GM19043 (cell line): ENCODE results near the gene TANGO2.

ENCODE experiments used
- ATAC-seq: cut with Tn5 transposase; IDR thresholded peaks from one replicate; pipeline ENCODE4 v1.9.1; 2021; ENCODE audit warnings: low read depth; ENCODE audit not compliant: unreplicated experiment

Gene TANGO2

DNA sequence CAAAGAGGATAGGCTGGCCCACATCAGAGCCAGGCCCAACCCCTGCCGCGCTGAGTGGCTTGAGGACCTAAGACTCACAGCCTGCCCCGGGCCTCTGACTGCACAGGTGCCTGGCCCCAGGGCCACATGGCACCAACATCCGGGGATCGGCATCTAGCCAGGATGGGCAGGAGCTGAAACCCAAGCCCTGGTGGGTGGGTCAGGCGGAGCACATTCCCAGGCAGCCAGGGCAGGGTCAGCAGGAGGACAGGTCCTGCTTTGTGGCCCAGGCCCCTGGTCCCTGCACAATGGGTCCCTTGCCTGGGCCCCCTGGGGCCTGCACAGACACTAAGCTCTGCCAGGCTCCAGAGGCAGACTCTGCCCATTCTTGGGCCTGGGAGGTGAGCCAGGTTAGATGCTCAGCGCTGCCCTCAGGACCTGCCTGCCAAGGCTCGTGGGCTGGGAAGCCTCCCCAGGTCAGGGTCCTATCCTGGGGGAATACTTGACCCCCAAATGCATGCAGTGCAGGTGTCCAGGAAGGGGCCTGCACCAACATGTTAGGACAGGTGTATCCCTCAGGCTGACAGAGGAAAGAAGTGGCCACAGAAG is 37.8 kb upstream of the TANGO2 start:
- no peak for ATAC-seq

DNA sequence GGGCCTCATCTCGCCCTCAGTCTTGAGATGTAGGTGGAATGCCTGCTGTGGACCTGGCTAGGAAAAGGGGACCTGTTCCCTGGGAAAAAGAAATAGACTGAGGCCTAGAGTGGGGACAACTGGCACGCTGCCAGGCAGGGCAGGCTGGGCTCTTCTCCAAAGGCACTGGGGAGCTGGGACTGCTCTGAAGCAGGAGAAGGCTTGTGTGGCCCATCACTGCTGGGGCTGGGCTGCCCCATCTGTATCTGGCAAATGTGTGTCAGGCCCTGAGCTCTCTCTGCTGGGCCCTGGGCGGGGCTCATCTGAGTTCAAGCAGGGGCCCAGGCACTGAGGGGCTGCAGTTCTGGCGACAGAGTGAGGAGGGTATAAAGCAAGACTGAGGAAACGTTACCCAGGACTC is 37.2 kb upstream of the TANGO2 start:
- no peak for ATAC-seq

DNA sequence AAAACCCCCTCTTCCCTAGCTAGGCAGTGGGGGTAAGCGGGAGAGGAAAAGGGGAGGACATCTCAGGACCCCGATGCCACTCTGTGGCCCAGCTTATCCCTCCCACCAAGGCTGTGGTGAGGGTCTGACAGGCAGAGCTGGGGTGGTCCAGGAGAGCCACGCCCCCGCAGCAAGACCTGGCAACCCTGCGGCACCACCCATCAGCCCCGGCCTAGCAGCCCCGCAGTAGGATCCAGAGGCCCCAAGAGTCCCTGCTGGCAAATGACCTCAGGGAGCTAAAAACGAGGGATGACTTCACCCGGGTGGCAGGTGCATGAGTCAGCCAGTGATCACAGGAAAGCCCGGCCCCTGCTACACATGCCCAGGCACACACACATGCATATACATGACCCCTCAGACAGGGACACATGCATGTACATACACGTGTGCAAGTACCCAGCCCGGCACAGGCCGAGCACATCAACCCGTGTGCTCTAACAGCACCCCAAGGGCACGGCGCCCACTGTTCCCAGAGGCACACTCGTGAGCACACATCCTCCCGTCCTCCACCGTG is 36.6 kb upstream of the TANGO2 start:
- no peak for ATAC-seq

DNA sequence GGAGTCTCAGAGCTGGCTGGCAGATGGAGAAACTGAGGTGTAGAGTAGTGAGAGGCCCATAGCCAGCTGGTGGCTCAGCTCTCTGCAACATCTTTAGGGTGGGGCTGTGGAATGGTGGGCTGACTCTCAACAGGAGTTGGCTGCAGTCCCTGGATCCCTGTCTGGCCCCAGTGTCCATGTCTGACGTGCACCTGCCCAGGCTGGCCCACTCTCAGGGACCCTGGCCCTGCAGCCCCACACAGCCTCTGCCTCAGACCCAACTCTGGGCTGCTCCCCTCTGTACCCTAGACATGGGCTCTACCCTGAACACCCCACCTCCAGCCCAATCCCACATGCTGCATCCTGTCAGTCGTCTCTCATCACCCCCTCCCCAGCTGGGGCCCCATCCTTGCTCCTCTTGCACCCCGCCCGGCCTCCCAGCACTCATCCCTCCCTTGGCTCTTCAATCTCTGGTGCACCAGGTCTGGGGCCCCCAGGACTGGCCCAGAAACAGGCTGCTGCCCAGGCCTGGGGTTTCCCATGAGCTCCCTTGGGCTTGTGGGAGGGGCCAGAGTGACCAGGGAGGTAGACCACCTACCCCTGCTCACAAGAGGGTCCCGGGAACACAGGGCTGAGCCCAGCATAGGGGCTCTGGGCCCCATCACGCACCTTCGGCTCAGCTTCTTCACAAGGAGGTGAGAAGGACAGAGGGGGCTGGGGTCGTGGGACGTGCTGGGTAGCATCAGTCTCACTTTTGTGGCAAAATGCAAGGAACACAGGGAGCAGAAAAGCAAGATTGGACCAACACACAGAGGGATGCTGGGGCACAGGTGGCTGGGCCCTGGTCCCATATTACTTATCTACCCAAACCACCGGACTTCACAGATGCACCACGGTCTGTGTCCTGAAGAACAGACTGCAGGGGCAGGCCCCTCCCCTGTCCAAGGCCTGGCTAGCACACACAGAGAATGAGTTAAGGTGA is 35.8 kb upstream of the TANGO2 start:
- ATAC-seq: no peak

DNA sequence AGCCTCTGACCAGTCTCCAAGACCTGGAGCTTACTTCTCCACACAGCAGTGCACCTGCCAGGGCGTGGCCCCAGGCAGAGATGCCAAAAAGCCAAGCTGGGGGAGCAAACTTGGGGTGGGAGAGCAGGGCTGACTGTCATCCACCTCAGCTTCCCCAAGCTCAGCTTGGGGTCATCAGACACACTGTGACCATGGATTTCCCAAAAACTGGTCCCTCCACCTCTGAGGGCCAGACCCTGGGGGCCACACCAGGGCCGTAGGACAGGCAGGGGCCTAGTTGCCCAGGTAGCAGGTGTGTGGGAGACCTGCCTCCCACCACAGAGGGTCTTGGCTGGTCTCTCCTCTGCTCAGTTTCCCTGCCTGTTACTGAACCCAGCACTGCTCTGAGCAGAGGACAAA is 34.9 kb upstream of the TANGO2 start:
- no peak for ATAC-seq

DNA sequence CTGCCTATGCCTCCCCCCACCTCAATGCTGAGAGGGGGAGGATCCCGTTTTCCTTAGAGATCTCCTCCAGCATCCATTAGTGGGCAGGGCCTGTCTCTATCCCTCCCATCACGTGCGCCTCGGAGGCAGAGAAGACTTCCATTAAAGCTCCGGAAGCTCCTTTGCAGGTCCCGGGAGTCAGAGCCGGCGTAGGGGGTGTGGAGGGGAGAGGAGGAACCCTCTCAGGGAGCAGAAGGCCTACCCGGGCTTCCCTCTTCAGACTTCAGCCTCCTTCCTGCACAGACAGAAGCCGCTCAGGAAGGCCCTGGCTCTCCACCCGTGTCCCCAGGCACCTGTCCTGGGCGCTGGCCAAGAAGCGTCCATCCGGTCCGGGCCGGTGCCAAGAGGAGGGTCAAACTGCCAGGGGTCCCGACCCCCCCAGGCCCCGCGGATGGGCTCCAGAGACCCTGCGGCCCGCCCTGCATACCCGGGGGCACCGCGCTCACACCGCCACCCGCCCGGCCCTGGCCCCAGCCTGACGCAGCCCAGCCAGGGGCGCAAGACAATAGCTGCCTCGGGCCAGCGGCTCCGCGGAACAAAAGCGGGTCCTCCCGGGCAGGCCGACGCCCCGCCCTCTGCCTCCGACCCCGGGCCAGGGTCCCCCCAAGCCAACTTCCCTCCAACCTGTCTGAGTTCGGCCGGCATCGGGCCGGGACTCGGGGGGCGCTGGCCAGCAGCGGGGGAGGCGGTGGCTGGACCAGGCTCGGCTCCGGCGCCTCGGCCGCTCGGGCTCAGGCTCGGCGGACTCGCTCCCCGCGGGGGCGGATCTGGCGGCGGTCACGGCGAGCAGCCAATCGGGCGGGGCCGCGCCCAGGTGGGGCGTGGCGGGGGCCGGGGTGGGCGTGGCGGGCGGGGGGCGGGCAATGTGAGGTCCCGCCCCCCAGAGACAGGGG is 34.2 kb upstream of the TANGO2 start:
- no peak for ATAC-seq

DNA sequence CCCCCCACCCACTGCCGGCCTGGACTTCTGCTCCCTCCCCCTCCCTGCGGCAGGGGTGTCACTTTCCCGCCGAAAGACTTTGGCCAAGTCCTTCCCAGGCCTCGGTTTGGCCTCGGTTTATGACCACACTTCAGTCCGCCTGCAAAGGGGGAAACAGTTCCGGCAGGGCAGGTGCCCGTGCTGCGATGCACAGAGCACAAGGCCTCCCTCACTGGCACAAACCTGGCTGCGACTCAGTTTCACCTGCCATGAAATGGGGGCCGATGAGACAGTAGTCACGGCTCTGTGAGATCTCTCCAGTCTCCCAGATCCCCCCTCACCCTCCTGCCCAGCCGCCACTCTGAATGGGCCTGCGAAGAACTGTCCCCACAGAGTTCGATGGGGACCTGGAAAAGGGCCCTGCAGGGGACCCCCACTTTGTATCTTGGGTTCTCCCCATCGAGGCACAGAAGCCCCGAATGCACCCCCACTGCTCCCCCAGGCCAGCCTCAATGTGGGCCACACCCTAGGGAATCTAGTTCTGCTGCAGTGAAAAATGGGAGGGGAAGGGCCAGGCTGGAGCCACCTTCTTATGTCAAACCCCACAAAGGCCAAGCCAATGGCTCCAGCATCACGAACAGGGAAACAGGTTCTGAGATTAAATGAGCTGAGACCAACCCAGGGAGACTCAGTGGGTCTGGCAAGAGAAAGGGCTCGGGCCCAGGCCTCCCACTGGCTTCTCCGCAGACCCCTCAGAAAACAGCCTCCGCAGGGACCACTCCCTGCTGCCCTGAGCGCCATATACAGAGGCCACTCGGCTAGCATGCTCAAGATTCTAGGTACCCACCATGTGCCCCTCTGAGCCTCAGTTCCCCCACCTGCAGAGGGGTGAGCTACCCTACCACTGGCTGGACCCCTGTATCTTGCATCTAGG is 33.3 kb upstream of the TANGO2 start:
- ATAC-seq: no peak

DNA sequence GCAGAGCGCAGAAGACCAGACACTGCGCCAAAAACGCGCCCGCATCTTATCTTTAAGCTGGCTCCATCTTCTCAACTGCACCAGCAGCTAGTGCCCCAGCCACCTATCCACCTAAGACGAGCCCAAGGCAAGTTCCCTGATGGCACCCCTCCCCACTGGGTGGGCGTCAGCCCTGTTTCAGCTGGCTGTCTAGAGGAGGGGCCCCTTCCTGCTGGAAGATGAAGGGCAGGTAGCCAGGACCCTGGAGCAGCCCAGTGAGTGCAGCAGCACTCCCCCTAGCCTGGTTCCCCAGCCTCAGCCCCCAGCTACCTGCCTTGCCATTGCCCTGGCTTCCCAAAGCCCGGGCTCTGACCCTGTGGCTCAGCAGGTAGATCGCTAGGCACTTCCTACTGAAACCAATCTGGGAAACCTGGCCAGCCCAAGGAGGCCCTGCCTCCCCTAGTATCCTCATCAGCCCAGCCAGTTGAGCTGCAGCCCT is 32.5 kb upstream of the TANGO2 start:
- ATAC-seq: no peak

DNA sequence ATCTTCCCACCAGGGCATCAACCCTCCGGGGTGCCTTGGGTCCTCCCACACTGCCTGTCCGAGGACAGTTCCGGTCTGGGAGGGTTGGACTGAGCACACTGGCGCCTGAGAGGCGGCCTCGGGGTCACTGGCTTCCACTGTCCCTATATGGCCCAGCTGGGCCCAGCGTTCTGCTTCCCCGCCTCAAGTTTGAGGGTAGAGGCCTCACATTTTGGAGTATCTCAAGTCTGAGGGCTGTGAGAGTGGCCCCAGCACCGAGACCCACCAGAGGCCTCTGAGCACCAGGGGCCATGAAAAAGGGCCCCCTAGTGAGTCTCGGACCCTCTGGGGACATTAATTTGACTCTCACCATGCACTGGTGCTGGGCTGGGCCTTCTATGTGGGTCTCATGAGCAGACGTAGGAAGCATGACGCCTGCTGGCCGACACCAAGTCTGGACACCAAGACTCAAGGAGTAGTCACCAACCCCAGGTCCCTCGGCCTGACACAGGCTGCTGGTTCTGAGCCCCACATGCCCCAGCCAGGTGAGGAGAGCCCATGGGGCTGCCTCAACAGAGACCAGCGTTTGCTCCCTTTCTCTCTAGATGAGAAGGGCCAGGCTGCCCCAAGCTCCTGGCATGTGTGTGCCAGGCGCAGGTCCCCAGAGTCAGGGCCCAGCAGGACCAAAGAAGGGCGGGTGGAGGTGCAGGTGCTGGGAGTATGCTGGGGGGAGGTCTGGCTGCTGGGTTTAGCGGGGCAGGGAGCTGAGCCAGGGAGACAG is 31.8 kb upstream of the TANGO2 start:
- no peak for ATAC-seq

DNA sequence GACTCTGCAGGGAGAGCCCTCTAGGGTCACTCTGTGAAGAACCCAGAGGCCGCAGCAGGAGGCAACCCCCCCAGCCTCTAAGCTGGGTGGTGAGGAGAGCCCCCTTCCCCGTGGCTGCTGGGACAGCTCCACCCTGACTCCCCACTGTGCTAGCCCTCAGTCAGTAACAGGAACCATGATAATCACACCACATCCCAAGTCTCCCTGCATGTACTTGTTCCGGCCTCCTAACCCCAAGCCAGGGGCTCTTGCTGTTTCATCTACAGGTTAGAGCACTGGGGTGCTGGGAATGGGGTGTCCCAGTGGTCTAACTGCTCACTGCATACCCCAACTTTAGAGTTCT is 31.2 kb upstream of the TANGO2 start:
- ATAC-seq: no peak

DNA sequence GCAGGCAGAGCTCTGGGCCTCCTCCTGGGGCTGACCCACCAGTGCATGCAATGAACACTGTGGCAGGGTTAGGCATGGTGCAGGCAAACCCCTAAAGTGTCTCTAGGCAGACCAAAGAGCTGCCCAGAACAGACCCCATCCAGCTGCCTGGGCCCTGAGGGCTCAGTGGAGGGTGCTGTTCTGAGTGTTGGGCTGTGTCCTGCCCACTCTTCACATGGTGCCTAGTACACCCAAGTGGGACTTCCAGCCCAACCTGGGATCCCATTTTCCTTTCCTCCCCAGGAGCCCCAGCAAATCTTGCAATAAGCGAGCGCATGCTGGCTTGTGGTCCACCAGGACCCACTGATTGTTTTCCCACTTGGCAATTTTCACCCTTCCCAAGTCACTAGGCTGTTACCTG is 30.7 kb upstream of the TANGO2 start:
- no peak for ATAC-seq

DNA sequence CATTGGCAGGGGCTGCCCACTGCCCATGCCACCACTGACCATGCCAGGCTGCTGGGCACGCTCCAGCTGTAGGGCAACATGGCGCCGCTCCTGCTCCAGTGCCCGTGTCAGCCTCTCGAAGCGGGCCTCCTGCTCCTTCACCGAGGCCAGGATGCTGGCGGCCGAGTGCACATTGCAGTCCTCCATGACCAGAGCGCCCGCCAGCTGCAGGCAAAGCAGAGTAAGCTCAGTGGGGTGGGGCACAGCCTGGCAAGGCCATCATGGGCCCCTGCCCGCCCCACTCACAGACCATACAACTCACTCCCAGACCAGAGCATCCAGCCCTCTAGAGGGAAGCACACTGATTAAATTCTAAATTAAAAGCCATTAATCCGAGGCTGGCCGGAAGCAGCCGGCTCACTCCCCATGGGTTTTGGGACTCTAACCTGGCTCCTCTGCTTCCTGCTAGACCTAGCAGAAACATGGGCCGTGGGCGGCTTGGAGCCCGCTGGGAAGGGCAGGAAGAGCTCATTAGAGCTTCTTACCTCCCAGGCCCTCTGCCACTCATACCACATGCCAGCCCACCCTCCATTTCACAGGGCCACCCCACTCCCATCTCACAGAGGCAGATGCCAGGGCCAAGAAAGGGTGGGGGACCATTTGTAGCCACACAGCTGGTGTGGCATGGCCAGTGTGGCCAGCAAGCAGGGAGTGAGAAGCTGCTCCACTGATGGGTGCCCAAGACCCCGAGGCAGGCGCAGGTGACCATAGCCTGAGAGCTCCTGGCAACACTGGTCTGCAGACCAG is 30.1 kb upstream of the TANGO2 start:
- no peak for ATAC-seq

DNA sequence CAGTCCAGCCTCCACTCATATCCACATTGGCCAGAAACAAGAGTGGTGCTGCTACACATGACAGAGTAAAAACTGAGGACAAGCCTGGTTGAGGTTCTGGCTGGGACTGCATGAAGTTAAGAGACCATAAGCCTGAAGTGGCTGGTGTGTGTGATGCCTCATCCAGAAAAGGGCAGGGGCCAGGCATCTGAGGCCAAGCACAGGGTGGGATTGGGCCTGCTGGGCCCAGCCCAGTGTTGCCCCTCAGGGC is 29.6 kb upstream of the TANGO2 start:
- no peak for ATAC-seq

DNA sequence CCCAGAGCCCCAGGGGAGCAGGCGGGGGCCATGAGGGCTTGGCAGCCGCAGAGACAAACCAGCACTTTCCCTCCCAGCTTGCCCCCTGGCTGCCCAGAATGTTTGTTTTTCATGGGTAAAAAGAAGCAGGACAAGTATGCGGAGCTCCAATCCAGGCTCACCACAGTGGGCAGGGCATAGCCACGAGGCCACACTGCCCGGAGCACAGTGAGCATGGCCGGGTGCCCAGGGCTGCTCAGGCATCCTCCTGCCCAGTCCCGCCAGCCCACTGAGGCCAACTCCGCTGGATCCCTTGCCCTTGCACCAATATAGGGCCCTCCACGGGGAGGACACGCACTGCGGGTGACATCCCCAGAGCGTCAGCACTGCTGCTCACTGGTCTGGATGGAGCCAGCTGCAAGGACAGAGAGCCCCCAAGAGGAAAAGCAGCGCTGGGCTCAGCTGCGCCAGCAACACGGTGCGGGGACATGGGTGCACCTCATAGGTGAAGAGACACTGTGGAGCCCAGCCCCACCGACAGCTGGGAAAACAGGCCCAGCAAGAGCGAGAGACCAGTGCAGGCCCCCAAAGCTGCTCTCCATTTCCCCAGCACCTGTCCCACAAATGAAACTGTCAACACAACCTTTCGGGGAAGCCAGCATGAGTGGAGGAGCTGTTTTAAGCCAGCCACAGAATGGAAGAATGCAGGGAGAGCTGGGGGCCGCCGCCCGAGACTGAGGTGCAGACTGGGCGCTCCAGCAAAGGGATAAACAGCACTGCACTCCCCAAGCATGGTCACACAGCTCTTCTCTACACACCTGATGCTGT is 29.1 kb upstream of the TANGO2 start:
- ATAC-seq: no peak

DNA sequence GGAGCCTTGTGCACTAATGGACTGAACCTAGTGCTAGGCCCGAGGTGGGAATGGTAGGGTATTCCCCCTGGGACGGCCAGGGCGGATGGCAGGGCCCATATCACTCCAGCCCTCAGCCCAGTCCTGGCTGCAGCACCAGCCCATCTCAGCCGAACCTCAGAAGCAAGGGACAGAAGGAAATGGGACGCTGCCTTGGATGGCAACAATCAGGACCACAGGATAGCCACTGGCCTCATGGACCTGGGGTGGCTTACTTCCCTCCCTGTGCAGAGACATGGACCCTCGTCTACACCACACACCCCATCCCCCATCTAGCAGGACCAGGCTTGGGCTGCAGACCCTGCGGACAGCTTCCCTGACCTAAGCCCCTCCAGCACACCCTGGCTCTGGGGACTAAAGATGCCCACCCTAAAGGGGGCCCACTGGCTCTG is 28.4 kb upstream of the TANGO2 start:
- no peak for ATAC-seq

DNA sequence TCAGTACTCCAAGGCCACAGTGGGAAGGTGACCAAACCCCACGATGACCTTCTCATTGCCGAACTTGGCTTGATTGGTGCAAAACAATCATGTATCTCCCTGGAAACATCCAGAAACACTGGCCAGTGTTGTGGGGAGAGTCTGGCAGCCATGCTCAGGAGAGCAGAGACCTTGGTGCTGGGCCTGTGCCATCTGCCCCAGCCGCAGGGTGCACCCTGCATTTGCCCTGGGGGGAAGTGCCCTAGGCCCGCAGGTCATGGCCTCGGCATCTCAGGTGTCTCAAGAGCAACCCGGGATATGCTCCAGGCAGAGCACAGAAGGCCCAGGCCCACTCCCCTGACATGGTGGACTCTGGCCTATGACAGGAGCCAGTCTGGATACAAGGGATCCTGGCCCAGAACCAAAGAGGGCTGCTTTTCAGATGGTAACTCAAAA is 28.0 kb upstream of the TANGO2 start:
- ATAC-seq: no peak

DNA sequence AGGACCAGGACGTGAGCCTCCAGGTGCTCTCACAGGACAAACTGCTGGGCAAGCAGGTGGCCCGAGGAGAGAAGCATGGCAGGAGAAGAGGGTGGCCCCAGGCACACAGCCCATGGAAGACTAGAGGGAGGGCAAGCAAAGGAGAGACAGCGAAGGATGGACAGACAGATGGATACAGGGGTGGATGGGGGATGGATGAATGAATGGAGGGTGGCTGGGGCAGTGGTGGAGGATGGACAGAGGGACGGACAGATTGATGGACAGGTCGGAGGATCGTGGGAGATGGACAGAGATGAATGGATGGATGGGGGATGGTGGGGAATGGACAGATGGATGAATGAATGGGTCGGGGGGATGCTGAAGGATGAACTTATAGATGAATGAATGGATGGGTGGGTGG is 27.0 kb upstream of the TANGO2 start:
- no peak for ATAC-seq
